ENCODE measurements around the gene ATP8A2. TPM values are rescaled to one million over a fixed set of nuclear protein-coding genes. Genes with fewer than 3 reads are reported as not detected.

ATP8A2 gene
- total and polyA plus RNA-seq, 2 of the 4 experiments (the other 2 are of a cell fraction): 0.02 to 0.18 TPM

DNA sequence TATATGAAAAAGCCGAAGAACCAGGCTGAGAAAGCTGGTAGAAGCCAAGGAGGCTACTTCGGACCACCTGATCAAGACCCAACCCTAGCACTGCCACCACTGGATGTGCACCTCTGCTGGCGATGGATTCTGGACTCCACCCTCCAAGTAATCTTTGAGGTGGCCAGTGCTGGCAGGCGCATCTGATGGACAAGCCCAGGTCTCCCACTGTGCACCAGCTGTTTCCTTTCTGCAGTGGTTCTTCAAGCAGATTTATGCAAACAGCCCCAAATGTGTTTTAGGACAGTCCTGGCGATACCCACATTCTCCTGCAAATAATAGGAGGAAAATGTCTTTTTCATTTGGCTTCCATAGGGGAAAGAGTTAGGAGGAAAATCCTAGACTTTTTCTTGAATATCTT is 507.7 kb downstream of the ATP8A2 start:
- Histone ChIP-seq H3K56ac (ENCODE audit: extremely low read depth, insufficient read depth, low read length) (no peak overlapping the region), H2BK120ac (ENCODE audit: low read depth, low read length) (no peak overlapping the region), H4K20me1 (ENCODE audit: insufficient read depth, low read length) (no peaks in the 10 kb centered on the region), H3K4ac (ENCODE audit: low read depth, low read length) (no peak overlapping the region), H4K8ac (ENCODE audit: low read depth in 2 of 2, low read length in 2 of 2) (no peak overlapping the region), H2AK9ac (replicated peaks; ENCODE audit: low read depth, low read length, poor library complexity) (no peak overlapping the region), H2BK20ac (ENCODE audit: low read depth, low read length) (no peak overlapping the region), H3K4me1 (ENCODE audit: control insufficient read depth, insufficient read depth, low read length) (no peaks in the 10 kb centered on the region), H3K14ac (replicated peaks; ENCODE audit: low read depth, low read length) (no peak overlapping the region), H3K9me3 (ENCODE audit: control insufficient read depth, insufficient read depth, low read length) (no peaks in the 10 kb centered on the region; the same call in 1 of the 2 replicates), H3K4me2 (ENCODE audit: low read depth, low read length) (no peak overlapping the region), H2AK5ac (ENCODE audit: low read depth, low read length) (no peak overlapping the region), H3K9me1 (ENCODE audit: insufficient read depth, low read length) (no peaks in the 10 kb centered on the region), H3K4me3 (ENCODE audit: insufficient read depth, low read depth, low read length) (no peak overlapping the region), H2AFZ (replicated peaks; ENCODE audit: low read length, poor library complexity) (no peak overlapping the region), H4K91ac (ENCODE audit: insufficient read depth, low read depth, low read length) (no peak overlapping the region), H3K27me3 (ENCODE audit: control insufficient read depth, insufficient read depth, low read length) (no peaks in the 10 kb centered on the region), H4K5ac (ENCODE audit: low read depth, low read length) (no peak overlapping the region), H3K36me3 (ENCODE audit: control insufficient read depth, insufficient read depth, low read length) (no peaks in the 10 kb centered on the region), H3K9ac (ENCODE audit: low read depth, low read length) (no peak overlapping the region), H3K23ac (ENCODE audit: low read depth, low read length) (no peak overlapping the region), H3K79me1 (ENCODE audit: low read depth in 1 of 2, low read length in 2 of 2) (no peaks in the 10 kb centered on the region), H2BK5ac (ENCODE audit: low read depth, low read length, poor library complexity, severe bottlenecking) (no peak overlapping the region), H2BK15ac (ENCODE audit: low read depth, low read length) (no peak overlapping the region), H3K18ac (ENCODE audit: low read depth, low read length) (no peak overlapping the region), H3K27ac (ENCODE audit: insufficient read depth, low read length) (no peak overlapping the region)
- no TSS peak for BruUV-seq (replicated peaks)
- in situ Hi-C loops (cut with MboI; ENCODE audit: low sequenced_read_pairs): no loop called here
- WGBS, 2 experiments (ENCODE audit: extremely low coverage in 2 of 2, insufficient read length in 1 of 2): 20% methylated on average over 1 of the region's 5 CpGs; no CpG with 5 or more reads in 1 of the 2 experiments
- intact Hi-C loops (cut with micrococcal nuclease): no loop called here
- CTCF ChIA-PET: no interaction called here
- DNase-seq (no peak), ATAC-seq (ENCODE audit: low read depth) (no peak)
- dilution Hi-C loops (cut with HindIII; ENCODE audit: low sequenced_read_pairs, unreplicated experiment): no loop called here
- POLR2A ChIA-PET (ENCODE audit: unreplicated experiment): no interaction called here
- TF ChIP-seq MAFK (IDR thresholded peaks at IDR 0.05; ENCODE audit: low read depth, low read length) (no peak), CEBPB (IDR thresholded peaks at IDR 0.05; ENCODE audit: low read depth, low read length) (no peak), BHLHE40 (IDR thresholded peaks at IDR 0.05; ENCODE audit: low read depth, low read length) (no peak), RAD21 (IDR thresholded peaks at IDR 0.05; ENCODE audit: low read length) (no peak), CHD1 (IDR thresholded peaks at IDR 0.05; ENCODE audit: low read depth, low read length) (no peak), MXI1 (IDR thresholded peaks at IDR 0.05; ENCODE audit: borderline replicate concordance, low read depth, low read length) (no peak), RFX5 (IDR thresholded peaks at IDR 0.05; ENCODE audit: low read depth, low read length) (no peak), SMC3 (IDR thresholded peaks at IDR 0.05; ENCODE audit: low read depth, low read length) (no peak), FOS (IDR thresholded peaks at IDR 0.05; ENCODE audit: low read depth, low read length) (no peak), POLR2A (IDR thresholded peaks at IDR 0.05; ENCODE audit: low read depth, low read length) (no peak), RCOR1 (IDR thresholded peaks at IDR 0.05; ENCODE audit: insufficient replicate concordance, low read length) (no peak), NFE2L2 (IDR thresholded peaks at IDR 0.05; ENCODE audit: low read depth, low read length) (no peak), MAZ (IDR thresholded peaks at IDR 0.05; ENCODE audit: borderline replicate concordance, low read depth, low read length) (no peak)
- TF ChIP-seq, protein P1, sequence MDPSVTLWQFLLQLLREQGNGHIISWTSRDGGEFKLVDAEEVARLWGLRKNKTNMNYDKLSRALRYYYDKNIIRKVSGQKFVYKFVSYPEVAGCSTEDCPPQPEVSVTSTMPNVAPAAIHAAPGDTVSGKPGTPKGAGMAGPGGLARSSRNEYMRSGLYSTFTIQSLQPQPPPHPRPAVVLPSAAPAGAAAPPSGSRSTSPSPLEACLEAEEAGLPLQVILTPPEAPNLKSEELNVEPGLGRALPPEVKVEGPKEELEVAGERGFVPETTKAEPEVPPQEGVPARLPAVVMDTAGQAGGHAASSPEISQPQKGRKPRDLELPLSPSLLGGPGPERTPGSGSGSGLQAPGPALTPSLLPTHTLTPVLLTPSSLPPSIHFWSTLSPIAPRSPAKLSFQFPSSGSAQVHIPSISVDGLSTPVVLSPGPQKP (IDR thresholded peaks at IDR 0.05; ENCODE audit: borderline replicate concordance, low read depth, low read length): no peak
- TF ChIP-seq, protein P2, sequence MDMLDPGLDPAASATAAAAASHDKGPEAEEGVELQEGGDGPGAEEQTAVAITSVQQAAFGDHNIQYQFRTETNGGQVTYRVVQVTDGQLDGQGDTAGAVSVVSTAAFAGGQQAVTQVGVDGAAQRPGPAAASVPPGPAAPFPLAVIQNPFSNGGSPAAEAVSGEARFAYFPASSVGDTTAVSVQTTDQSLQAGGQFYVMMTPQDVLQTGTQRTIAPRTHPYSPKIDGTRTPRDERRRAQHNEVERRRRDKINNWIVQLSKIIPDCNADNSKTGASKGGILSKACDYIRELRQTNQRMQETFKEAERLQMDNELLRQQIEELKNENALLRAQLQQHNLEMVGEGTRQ (IDR thresholded peaks at IDR 0.05; ENCODE audit: low read depth, low read length): no peak
- TF ChIP-seq, protein P3, sequence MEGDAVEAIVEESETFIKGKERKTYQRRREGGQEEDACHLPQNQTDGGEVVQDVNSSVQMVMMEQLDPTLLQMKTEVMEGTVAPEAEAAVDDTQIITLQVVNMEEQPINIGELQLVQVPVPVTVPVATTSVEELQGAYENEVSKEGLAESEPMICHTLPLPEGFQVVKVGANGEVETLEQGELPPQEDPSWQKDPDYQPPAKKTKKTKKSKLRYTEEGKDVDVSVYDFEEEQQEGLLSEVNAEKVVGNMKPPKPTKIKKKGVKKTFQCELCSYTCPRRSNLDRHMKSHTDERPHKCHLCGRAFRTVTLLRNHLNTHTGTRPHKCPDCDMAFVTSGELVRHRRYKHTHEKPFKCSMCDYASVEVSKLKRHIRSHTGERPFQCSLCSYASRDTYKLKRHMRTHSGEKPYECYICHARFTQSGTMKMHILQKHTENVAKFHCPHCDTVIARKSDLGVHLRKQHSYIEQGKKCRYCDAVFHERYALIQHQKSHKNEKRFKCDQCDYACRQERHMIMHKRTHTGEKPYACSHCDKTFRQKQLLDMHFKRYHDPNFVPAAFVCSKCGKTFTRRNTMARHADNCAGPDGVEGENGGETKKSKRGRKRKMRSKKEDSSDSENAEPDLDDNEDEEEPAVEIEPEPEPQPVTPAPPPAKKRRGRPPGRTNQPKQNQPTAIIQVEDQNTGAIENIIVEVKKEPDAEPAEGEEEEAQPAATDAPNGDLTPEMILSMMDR (conservative IDR thresholded peaks at IDR 0.05; ENCODE audit: low read depth, low read length): no peak
